Measurements from ENCODE around the gene PRR27. TPM values are rescaled to one million over a fixed set of nuclear protein-coding genes. Genes with fewer than 3 reads are reported as not detected.

Gene PRR27
- total RNA-seq, 6 donors from 2014 or later = not detected

DNA sequence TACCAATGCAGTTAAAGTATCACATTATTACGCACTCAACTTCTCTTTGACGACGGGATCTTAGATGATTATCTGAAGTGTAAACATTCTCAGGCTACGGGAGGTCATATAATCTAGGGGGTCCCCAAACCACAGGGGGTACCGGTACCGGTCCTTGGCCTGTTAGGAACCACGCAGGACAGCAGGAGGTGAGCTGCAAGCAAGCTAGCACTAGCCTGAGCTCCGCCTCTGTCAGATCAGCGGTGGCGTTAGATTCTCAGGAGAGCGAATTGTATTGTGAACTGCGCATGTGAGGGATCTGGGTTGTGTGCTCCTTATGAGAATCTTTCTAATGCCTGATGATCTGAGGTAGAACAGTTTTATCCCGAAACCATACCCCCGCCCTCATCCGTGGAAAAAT lies 20.6 kb upstream of the PRR27 start:
- DNase-seq (no peak), ATAC-seq (ENCODE audit: low FRiP score in 2 of 2) (no peak)
- H3K9me3 ChIP-seq = no peaks in the 10 kb centered on the region
- H3K4me1 ChIP-seq = no peaks in the 10 kb centered on the region
- WGBS, 2 donors = 71 to 78% methylated on average over 15 of the region's 15 CpGs
- no peak overlapping the region for H3K4me3 ChIP-seq
- no peaks in the 10 kb centered on the region for H3K27me3 ChIP-seq
- no peak overlapping the region for H3K27ac ChIP-seq
- no peaks in the 10 kb centered on the region for H3K36me3 ChIP-seq
- TF ChIP-seq POLR2A (IDR thresholded peaks at IDR 0.05) (no peak), EP300 (IDR thresholded peaks at IDR 0.05) (no peak), POLR2AphosphoS5 (IDR thresholded peaks at IDR 0.05) (no peak)
- TF ChIP-seq, protein P1, sequence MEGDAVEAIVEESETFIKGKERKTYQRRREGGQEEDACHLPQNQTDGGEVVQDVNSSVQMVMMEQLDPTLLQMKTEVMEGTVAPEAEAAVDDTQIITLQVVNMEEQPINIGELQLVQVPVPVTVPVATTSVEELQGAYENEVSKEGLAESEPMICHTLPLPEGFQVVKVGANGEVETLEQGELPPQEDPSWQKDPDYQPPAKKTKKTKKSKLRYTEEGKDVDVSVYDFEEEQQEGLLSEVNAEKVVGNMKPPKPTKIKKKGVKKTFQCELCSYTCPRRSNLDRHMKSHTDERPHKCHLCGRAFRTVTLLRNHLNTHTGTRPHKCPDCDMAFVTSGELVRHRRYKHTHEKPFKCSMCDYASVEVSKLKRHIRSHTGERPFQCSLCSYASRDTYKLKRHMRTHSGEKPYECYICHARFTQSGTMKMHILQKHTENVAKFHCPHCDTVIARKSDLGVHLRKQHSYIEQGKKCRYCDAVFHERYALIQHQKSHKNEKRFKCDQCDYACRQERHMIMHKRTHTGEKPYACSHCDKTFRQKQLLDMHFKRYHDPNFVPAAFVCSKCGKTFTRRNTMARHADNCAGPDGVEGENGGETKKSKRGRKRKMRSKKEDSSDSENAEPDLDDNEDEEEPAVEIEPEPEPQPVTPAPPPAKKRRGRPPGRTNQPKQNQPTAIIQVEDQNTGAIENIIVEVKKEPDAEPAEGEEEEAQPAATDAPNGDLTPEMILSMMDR (IDR thresholded peaks at IDR 0.05) = no peak

DNA sequence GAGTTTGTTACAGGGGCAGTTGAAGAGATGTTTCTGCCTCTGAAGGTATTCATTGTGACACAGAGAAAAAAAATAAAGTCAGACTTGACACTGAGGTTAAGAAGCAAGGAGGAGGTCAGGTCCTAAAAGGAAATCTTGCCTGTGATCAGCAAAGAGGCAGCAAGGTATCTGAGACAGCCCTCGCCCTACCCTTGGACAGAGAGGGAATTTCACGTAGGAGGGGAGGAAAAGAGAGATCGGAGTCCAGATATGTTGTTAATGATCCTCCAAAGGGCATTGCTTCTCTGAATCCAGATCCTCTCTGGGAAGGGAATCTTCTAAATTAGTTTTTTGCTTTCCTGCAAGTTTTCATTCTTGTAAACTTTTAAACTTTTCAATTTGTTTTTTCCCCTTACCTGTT lies 15.3 kb upstream of the PRR27 start:
- 72 to 92% methylated on average over 3 of the region's 3 CpGs for WGBS, 2 donors
- Histone ChIP-seq H3K9me3 (no peaks in the 10 kb centered on the region), H3K27me3 (no peaks in the 10 kb centered on the region), H3K27ac (no peak overlapping the region), H3K4me1 (no peaks in the 10 kb centered on the region), H3K4me3 (no peak overlapping the region), H3K36me3 (no peaks in the 10 kb centered on the region)
- ATAC-seq (ENCODE audit: low FRiP score in 2 of 2) (no peak), DNase-seq (no peak)
- TF ChIP-seq, protein P1 (IDR thresholded peaks at IDR 0.05) = no peak
- TF ChIP-seq POLR2A (IDR thresholded peaks at IDR 0.05) (no peak), POLR2AphosphoS5 (IDR thresholded peaks at IDR 0.05) (no peak), EP300 (IDR thresholded peaks at IDR 0.05) (no peak)

DNA sequence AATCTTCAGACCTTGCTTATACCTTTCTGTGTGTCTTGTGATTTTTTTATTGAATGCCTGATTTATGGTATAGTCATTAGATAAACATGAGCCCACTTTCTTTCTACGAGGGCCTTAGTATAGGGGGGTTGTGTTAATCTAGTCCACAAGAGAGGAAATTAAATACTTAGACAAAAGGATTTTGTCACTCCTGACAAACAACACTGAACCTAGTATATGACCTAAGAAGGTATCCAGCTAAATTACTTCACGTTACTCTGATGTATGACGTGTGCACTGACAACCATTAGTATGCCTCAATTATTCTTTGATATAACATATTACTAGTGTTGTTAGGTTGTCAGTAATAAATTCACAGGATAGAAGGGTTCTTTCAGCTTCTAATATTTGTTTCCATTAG lies 2.8 kb upstream of the PRR27 start:
- ATAC-seq (ENCODE audit: low FRiP score in 2 of 2) = no peak
- WGBS, 2 donors = 64 to 70% methylated on average over 3 of the region's 3 CpGs

DNA sequence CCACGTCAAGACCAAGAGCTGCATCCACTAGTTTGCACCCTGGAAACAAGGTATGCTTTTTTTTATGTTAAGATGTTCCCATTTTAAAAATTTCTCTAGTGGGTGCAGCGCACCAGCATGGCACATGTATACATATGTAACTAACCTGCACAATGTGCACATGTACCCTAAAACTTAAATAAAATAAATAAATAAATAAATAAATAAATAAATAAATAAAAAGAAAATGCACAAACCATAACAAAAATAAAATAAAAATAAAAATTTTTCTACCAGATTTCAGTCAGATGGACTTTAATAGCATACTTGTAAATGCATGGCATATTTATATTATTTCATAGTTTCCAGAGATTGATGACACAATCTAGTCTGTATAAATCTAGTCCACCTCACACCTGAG lies 1.9 kb upstream of the PRR27 start:
- DNase-seq (no peak), ATAC-seq (ENCODE audit: low FRiP score in 2 of 2) (no peak)
- Histone ChIP-seq H3K36me3 (no peaks in the 10 kb centered on the region), H3K4me1 (no peaks in the 10 kb centered on the region), H3K4me3 (no peak overlapping the region), H3K27ac (no peak overlapping the region), H3K27me3 (no peaks in the 10 kb centered on the region), H3K9me3 (no peaks in the 10 kb centered on the region)
- TF ChIP-seq, protein P1 (IDR thresholded peaks at IDR 0.05) = no peak
- TF ChIP-seq POLR2AphosphoS5 (IDR thresholded peaks at IDR 0.05) (no peak), POLR2A (IDR thresholded peaks at IDR 0.05) (no peak), EP300 (IDR thresholded peaks at IDR 0.05) (no peak)
- 85 to 87% methylated on average over 2 of the region's 2 CpGs for WGBS, 2 donors

More for the DNA sequence above, 2.8 kb upstream of the PRR27 start:
- Histone ChIP-seq H3K4me3 (no peak overlapping the region), H3K36me3 (no peaks in the 10 kb centered on the region), H3K27me3 (no peaks in the 10 kb centered on the region), H3K9me3 (no peaks in the 10 kb centered on the region), H3K4me1 (no peaks in the 10 kb centered on the region), H3K27ac (no peak overlapping the region)
- TF ChIP-seq POLR2A (IDR thresholded peaks at IDR 0.05) (no peak), EP300 (IDR thresholded peaks at IDR 0.05) (no peak), POLR2AphosphoS5 (IDR thresholded peaks at IDR 0.05) (no peak)
- TF ChIP-seq, protein P1 (IDR thresholded peaks at IDR 0.05) = no peak
- DNase-seq = no peak

DNA sequence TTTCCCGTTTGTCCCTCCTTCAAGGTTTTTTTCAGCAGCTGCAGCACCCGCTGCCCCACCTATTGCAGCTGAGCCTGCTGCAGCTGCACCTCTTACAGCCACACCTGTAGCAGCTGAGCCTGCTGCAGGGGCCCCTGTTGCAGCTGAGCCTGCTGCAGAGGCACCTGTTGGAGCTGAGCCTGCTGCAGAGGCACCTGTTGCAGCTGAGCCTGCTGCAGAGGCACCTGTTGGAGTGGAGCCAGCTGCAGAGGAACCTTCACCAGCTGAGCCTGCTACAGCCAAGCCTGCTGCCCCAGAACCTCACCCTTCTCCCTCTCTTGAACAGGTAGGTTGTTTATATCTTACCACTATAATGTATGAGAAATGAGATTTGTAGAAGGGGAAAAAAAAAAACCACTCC lies 4.5 kb downstream of the PRR27 start:
- Histone ChIP-seq H3K4me1 (no peaks in the 10 kb centered on the region), H3K27me3 (no peaks in the 10 kb centered on the region), H3K27ac (no peak overlapping the region), H3K36me3 (no peaks in the 10 kb centered on the region), H3K4me3 (no peak overlapping the region), H3K9me3 (no peaks in the 10 kb centered on the region)
- ATAC-seq (ENCODE audit: low FRiP score in 2 of 2) (no peak), DNase-seq (peak in 1 of 2 donors; percentile 33)
- TF ChIP-seq EP300 (IDR thresholded peaks at IDR 0.05) (no peak), POLR2A (IDR thresholded peaks at IDR 0.05) (no peak), POLR2AphosphoS5 (IDR thresholded peaks at IDR 0.05) (no peak)
- TF ChIP-seq, protein P1 (IDR thresholded peaks at IDR 0.05) = no peak
- WGBS, 2 donors = 49 to 62% methylated on average over 2 of the region's 2 CpGs
